Prostate gland (tissue), 1 donor: Measurements from ENCODE around the gene CRY2.

Source experiments
- POLR2A ChIP-seq: fragments of 450-650 bp; IDR thresholded peaks from one replicate; pipeline ENCODE4 v1.6.1; 2016; ENCODE audit warnings: antibody characterized with exemption, mild to moderate bottlenecking
- POLR2AphosphoS5 ChIP-seq: sonication (generic); formaldehyde crosslinking; IDR thresholded peaks from one replicate; pipeline ENCODE4 v1.6.1; 2017; ENCODE audit warnings: antibody characterized with exemption

GRCh38 chr11:45926536-45927331 is 79.5 kb downstream of the CRY2 start:
- no peak for TF ChIP-seq POLR2AphosphoS5
- TF ChIP-seq POLR2A = no peak
